Ureter (tissue), 1 donor: Measurements from ENCODE around the gene CCDC188. TPM values are rescaled to one million over a fixed set of nuclear protein-coding genes. Genes with fewer than 3 reads are reported as not detected.
A peak's percentile ranks its signal among the peaks of the same experiment; 100 is the strongest.

ENCODE experiments used
- DNase-seq: peaks from one replicate; pipeline ENCODE4 v3.0.0-alpha.2; 2020; ENCODE audit warnings: low spot score
- total RNA-seq: library from RNA; stranded (reverse); gene quantifications from one replicate; pipeline ENCODE4 v1.2.4, GENCODE V29; 2023
- donor health status: DM: yes; HTN: yes; CAD: no.

Gene CCDC188
- total RNA-seq, 1 donor from 2014 or later = 2.6 TPM

DNA sequence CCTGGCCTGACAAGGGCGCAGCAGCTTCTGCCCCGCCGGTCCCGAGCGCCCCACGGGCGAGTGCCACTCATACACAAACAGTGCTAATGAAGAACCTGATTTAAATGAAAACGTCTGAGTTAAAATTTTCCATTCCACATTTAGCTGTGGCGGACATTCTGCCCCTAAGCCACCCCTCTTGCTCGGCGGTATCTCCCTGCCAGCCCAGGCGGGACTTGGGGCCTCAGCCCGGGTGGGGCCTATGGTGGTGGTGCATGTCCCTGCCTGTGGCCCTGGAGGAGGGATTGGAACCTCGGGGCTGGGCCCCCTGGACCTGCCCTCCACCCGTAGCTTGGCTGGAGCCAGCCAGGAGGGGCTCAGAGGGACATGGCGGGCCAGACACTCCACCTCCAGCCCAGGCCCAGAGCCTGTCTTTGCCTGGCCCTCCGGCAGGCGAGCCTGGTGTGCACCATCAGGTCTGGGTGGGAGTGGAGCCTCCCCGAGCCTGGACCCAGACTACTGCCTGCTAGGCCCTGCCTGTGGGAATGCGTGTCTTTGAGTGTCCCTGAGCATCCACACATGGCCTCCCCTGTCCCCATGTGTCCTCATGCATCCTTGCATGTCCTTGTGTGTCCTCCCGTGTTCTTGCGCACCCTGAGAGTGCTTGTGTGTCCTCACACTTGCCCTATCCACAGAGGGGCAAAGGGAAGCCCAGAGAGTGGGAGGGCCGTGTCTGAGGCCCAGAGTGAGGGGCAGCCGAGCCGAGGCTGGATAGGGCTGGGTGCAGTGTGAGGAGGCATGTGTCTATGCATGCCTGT, 14.9 kb downstream of the CCDC188 start:
- DNase-seq = no peak

DNA sequence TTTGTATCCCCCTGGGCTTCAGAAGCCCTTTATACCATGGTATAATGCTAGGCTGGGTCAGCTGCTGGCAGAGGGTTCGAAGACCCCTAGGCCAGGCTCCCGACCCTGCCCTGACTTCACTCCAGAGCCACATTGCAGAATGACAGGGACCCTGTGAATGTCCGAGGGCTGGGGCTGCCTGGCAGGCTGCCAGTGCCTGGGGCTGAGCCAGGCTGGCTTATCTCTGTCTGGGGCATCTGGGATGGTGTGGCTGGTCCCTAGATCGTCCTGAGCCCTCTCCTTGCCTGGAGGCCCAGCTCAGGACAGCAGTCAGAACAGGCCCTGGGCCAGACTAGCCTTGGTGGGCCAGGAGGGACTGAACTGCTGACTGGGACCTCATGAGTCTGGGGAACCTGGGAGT, 15.6 kb downstream of the CCDC188 start:
- DNase-seq = no peak

DNA sequence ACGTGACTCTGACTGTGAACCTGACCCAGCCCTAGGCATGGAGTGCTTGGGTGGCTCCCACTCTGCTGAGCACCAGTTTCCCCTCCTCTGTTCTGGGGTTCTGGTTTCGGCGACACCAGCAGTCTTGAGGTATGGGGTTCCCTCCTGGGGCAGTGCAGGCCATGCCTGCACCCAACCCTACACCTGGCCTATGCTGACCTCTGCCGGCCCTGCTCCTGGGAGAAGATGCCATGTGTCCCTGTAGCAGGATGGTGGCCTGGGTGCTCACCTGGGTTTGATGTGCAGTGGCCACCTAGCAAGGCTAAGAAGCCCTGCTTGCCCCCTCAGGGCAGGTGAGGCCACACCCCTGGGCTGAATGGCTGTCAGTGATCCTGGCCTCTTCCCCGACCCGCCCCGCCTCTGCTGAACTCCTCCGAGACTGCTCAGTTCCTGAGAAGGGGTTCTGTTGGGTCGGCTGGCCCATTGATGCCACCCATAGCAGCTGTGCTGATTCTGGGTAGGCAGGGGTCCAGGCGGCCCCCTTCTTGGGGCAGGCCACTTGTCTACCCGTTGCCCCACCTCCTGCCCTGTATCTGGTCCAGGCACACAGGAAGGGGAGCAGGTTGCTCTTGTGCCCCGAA, 16.8 kb downstream of the CCDC188 start:
- no peak for DNase-seq

DNA sequence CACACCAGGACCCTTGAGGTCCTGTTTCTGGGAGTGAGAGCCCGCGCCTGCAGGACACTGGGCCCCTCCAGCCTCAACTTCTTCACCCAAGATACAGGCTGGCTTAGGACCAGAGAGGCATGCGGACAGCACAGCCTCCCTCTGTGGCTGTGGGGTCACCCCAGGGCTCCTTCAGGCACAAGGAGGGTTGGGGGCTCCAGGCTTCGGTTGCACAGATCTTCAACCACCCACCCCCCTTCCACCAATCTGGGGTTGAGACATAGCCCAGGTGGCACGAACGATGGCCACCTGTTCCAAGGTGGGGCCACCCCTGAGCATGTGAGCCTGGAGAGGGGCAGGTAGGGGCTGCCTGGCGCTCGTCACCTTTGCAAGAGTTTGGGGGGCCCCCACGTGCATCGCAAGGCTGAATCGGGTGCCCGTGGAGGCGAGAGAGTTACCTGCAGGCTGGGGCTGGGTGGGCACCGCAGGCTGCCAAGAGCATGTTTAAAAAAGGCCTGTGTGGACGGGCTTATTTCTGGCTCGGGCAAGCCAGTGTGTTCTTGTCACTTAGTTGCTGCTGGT, 18.1 kb downstream of the CCDC188 start:
- DNase-seq = no peak

- no peak for DNase-seq
Observed at GRCh38 chr22:20131859-20132685, 18.8 kb downstream of the CCDC188 start.

- no peak for DNase-seq
Observed at GRCh38 chr22:20131597-20131858, 19.3 kb downstream of the CCDC188 start, which contains the start of gene ZDHHC8. Gene ZDHHC8 (plus strand): TSS chr22:20131804. CDS start chr22:20131948, 144 bp downstream.

DNA sequence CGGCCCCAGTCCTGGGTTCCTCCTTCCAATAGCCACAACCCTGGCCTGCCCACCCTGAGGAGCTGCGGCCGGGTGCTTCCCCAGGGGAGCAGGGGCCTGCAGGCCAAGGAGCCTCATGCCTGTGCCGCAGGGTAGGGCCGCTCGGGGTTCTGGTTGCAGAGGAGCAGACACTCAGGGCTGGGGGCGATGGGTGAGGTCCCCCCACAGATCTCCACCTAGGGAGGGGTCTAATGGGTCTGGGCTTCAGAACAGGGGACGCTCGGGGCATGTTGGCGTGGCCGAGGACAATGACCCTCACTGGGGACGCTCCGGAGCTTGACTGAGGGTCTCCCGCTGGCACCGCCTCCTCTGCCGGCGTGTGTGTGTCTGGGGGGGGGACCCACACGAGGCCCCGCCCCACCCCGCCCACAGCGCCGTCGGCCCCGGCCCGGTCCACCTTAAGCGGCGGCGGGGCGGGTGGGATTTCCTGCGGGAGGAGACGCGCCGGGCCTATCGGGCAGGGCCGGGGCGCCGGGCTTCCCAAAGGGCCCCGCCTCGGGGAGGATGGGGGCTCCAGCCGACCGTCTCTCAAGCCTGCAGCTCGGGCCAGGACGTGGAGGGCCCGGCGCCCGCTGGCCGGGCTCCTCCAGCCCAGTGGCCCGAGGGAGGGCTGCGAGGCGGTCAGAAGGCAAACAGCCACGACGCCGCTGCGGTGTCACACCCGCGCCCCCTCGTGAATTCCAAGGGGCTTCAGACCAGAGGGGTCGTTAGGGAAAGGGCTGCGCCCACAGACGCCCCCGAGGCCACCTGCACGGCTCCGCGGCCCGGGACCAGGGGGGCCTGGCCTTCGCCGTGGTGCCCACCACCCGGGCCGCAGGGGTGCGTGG, 19.9 kb downstream of the CCDC188 start:
- peak; percentile 75 for DNase-seq

GRCh38 chr22:20130319-20130718, 20.5 kb downstream of the CCDC188 start:
- DNase-seq = no peak

DNA sequence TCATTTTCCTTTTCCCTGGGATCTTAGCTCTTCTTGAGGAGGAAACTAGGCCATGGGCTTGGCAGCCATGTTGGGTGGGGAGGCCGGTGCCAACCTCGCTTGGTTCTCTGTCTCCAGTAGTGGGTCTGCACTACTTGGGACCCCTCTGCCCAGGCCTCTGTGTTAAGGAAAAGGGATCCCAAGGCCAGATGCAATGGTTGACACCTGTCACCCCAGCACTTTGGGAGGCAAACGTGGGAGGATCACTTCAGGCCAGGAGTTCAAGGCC, 21.2 kb downstream of the CCDC188 start:
- no peak for DNase-seq

DNA sequence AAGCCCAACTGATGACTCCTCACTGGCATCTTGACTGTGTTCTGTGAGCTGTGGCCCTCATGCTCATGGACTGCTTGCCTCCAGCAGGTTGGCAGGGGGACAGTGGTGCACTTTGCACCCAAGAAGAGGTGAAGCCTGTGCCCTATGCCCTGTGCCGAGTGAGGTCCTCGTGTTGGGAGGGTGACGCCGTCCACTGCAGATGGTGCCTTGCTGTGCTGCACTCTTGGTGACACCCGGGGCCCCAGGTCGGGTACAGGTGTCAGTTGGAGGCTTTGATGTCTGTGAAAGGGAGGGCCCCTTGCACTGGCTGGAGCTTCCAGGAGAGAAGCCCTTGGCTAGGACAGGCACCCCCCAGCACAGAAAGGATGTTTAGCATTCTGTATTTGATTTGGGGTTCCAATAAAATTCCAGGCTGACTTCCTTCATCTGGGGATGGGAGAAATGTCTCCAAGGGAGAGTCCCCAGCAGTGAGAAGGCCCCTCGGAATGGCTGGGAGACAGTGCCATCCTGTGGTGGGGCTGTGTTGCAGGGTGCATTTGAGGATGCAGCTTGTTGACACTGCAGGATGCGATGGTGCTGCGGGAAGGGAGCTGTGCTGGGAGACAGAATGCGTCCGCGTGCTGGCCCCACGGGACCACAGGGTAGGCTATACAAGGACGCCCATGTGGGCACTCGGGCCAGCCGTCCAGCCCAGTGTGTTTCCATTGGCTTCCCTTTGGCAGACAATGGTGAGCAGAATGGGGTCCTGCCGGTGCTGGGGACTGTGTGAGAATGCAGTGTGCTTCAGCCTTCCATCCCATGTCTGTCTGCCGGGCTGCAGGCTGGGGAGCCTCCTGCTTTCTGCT, 21.7 kb downstream of the CCDC188 start:
- DNase-seq = no peak

DNA sequence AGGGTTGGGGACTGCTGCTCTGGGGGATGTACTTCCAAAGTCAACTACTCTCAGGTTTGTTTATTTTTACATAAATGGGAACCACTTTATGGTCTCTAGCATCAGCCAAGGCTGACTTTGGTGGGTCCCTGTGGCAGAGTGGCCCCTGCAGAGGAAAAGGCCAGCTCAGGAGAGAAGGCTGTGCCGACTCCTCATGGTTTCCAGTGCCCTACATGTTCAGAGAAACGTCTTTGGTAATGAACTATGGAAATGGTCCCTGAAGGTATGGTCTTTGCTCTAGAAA, 22.3 kb downstream of the CCDC188 start:
- DNase-seq = no peak

DNA sequence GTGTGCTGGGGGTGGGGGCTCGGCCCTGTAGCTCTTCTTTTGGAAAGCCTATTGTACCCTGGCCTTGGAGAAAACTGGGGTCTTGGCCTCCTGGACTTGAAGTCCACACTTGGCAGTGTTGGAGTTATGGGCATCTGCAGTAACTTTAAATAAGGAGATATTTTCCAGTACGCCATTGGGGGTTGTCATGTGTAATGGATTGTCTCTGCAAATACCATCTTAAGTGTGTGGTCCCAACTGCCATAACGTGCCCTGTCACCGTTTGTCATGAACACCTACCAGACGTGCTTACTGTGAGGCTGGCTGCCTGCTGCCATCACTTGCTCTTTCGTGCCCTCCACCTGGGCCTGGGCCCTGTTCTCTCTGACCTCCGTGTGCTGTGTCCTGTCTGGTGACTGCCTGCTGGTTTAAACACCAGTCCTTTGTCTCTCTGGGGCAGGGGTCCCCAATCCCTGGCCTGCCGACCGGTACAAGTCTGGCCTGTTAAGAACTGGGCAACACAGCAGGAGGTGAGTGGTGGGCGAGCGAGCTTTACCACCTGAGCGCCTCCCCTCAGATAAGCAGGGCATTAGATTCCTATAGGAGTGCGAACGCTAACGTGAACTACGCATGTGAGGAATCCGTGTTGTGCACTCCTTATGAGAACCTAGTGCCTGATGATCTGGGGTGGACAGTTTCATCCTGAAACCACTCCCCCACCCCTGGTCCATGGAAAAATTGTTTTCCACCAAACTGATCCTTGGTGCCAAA, 22.8 kb downstream of the CCDC188 start:
- no peak for DNase-seq

DNA sequence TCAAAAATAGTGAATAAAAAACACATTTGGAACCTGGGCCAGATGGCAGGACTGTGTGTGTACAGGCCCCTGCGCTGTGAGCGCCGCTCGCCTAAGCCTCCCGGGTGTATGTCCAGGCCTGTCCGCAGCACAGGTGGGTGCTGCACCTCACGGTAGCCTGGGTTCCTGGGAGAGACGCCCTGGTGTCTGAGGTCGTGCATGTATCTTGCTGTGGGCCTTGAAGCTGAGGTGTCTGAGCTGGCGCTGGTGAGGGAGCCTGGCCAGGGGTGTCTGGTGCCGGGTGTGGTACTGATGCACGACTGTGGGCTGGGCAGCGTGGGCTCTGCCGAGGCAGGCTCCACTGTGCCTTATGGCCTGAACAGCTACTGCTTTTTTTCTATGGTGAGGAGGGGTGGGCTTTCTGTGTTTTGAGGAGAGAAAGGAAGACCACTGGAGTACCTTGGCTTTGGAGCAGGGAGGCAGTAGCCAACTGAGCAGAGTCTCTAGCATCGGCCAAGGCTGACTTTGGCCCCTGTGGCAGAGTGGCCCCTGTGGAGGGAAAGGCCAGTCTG, 23.5 kb downstream of the CCDC188 start:
- no peak for DNase-seq

DNA sequence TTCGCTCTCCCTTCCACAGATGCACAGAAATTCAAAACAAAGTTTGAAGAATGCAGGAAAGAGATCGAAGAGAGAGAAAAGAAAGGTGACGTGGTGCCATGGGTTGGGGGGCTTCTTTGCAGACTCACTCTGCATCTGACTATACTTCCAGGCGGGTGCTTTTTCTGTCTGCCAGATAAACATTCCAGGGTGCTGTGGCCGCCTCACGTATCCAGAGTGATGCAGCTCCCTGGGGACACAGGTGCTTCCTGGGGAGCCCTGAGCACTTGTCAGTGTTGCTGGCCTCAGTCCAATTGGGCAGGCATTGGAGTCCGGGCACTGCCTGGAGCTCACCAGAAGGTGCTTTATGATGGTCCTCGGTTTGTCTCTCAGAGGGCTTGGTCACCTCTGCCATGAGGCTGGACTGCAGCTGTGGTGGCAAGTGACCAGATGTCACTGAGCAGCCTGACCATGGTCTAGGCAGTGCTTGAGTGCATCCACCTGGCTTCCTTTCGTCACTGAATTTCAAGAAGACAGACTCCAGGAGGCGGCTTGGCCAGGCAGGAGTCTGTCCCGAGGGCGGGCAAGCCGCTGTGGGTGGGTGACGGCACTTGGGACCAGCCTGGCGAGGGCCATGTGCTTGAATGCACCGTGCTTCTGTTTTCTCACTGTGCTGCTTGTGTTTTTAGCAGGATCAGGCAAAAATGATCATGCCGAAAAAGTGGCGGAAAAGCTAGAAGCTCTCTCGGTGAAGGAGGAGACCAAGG, 24.4 kb downstream of the CCDC188 start:
- no peak for DNase-seq

DNA sequence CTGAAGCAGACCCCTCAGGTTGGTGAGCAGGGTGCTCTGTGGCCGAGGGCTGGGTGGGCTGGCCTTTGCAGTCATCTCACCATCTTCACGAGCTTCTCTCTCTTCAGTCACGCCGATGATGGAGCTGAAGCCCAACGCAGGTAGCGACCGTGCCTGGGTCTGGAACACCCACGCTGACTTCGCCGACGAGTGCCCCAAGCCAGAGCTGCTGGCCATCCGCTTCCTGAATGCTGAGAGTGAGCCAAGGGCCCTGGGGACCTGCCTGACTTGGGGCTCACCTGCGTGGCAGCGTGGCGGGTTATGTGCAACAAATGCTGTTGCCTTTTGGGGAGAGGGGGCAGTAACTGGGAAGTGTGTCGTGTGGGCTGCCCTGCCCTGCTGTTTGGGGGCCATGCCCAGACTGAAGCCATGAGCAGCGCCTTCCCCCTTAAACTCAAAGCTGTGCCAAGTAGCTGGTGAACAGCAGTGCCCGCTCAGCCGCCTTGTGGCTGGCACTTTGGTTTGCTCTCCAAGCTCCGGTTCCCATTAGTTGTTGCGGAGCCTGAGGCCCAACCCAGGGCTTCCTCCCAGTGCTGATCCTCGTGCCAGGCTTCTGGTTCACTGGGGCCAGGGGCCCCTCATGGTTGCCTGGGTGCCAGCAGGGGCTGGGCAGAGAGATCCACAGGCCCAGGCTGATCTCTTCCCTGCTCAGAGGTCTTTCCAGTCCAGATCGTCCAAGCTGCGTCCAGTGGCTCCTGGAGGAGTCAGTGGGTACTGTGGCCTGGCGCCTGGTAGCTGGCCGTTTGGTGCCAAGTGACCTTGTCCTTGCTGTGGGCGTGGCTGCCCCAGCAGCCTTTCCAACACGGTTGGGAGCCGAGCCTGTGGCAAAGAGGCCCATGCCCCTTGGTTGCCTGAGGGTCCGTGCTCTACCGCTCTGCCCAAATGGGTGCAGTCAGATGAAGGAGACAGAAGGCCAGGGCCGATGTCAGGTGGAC, 25.4 kb downstream of the CCDC188 start:
- no peak for DNase-seq

DNA sequence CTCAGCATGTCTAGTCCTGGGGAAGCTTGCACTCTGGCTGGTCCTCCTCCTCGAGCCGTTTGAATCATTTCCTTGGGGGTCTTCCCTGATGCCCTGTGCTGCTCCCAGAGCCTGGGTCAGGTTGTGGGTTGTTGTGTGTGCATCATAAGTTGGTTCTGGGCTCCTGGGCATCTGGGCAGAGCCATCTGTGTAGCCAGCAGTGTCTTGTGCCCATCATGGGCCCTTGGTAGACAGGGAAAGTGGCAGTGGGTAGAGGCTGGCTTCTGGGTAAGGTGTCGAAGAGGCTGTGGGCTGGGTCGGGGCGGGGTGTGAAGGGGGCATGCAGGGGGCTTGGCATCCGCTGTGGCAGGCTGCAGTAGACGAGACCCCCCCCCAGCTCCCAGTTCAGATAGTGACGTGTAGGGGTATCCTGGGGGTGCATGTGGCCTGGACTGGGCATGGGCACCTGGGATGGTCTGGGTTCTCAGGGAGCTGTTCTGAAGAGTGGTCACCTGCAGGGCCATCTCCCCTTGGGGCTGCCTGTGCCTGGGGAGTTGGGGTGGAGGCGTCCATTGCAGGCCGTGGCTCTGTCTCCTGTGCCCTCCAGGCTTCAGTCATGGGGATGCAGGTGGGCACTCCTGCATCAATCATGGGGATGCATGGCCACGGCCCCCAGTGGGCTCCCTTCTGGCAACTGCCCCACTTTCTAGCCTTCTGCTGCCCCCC, 26.6 kb downstream of the CCDC188 start:
- no peak for DNase-seq

DNA sequence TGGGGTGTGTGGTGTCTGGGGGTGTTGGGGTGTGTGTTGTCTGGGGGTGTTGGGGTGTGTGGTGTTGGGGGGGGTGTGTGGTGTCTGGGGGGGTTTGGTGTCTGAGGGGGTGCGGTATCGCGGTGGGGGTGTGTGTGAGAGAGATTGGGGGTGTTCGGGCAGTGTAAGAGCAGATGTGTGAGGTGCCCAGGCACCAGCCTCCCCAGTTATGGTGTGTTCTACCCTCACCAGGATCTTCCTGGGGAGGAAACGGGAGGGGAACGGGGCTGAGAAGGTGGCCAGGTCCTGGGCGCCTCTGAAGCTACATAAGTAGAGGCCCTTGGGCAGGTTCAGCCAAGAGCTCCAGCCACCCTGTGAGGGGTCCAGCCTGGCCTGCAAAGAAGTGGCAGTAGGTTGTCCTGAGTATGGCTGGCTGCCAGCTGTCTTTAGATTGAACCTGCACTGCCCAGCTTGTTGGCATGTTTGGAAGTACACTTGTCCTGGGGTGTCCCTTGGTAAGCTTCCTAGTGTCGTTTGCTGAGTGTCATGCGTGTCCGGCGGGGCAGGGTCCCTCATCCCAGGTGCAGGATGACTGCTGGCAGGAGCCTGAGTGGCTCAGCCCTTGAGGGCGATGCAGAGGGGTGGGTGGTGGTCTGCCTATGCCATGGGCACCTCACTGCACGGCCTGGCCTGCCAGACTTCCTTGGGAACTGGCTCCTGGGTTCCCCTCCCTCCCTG, 27.3 kb downstream of the CCDC188 start:
- DNase-seq = no peak
